Psoas muscle (tissue), 8 donors: ENCODE results near the gene YAF2. TPM values are rescaled to one million over a fixed set of nuclear protein-coding genes. Genes with fewer than 3 reads are reported as not detected.
A peak's percentile ranks its signal among the peaks of the same experiment; 100 is the strongest.

Experiments used
- ATAC-seq, 4 donors: fragments of 200-7000 bp; cut with Tn5 transposase; one replicate each; pipeline ENCODE4 v1.9.1; 2020; ENCODE audit warnings: moderate library complexity in 3 of 4, mild to moderate bottlenecking in 2 of 4
- DNase-seq, 2 donors: peaks; one replicate each; pipeline ENCODE4 v3.0.0-alpha.2; 2020
- H3K27ac ChIP-seq: fragments of 200-600 bp; one replicate; pipeline ENCODE4 v1.8.0; 2022
- H3K27me3 ChIP-seq, 3 donors: fragments of 200-600 bp in 1 of 3; one replicate each; pipeline versions ENCODE4 v1.6.1 to v1.8.0; 2013 to 2022; ENCODE audit warnings: low read length in 2 of 3, mild to moderate bottlenecking in 2 of 3, moderate library complexity in 1 of 3; ENCODE audit not compliant: insufficient read depth in 3 of 3
- H3K36me3 ChIP-seq, 2 donors: fragments of 200-600 bp in 1 of 2; one replicate each; pipeline versions ENCODE4 v1.6.1 to v1.8.0; 2013 to 2022; ENCODE audit warnings: low read depth in 1 of 2, mild to moderate bottlenecking in 1 of 2, moderate library complexity in 1 of 2; ENCODE audit not compliant: insufficient read depth in 1 of 2
- H3K4me1 ChIP-seq: fragments of 200-600 bp; one replicate; pipeline ENCODE4 v1.8.0; 2022
- H3K4me3 ChIP-seq: fragments of 200-600 bp; one replicate; pipeline ENCODE4 v1.8.0; 2022; ENCODE audit warnings: mild to moderate bottlenecking
- H3K9me3 ChIP-seq: fragments of 200-600 bp; one replicate; pipeline ENCODE4 v1.8.0; 2022
- WGBS, 3 donors: extraction: QIAGEN DNeasy Blood & Tissue Kit; methylation state at CpG; one replicate each; pipeline versions ENCODE4 v1.1.6 to v1.1.7; 2013; 5-methylcytosine and 5-hydroxymethylcytosine counted together
- intact Hi-C, 2 donors: fragments of 100-400 bp; cut with DNase I; formaldehyde crosslinking; loops; one replicate each; pipeline versions ENCODE4 v1.11.0 to v1.14.2; 2022
- polyA plus RNA-seq, 3 donors: library from polyadenylated mRNA; stranded (reverse); fragments of 200-250 nt; gene quantifications; one replicate each; pipeline ENCODE4 v1.2.3, GENCODE V29; 2013
- total RNA-seq, 4 donors: library from RNA; stranded (reverse); fragmentation: NEBNext Ultra II Directional in 2 of 4; extraction: Animal tissue kit (Norgen Biotek cat#: 25700) in 2 of 4; gene quantifications; one replicate each; pipeline versions ENCODE4 v1.2.1 to v1.2.4, GENCODE V29; 2021 to 2023
- TF ChIP-seq, protein P1 (sequence below): fragments of 200-600 bp; IDR thresholded peaks from one replicate; pipeline ENCODE4 v1.8.0; 2022; ENCODE audit warnings: antibody characterized with exemption
- donor health status: healthy with polysubstance abuse.
- donor health status: DM: no; HTN: no; CAD: no; lungs with moderate emphysema.
- donor health status: Bipolar disorder and iron deficiency.
- donor health status: healthy.
- donor health status: DM: yes; HTN: yes; CAD: no.
- donor health status: DM: no; HTN: no; CAD: no.
- donor health status: DM: no; HTN: no; CAD: no.
- donor health status: DM: yes; HTN: yes; CAD: no.

The YAF2 gene
- total and polyA plus RNA-seq, 7 donors: 12.2 to 99.2 (median 50.9) TPM

DNA sequence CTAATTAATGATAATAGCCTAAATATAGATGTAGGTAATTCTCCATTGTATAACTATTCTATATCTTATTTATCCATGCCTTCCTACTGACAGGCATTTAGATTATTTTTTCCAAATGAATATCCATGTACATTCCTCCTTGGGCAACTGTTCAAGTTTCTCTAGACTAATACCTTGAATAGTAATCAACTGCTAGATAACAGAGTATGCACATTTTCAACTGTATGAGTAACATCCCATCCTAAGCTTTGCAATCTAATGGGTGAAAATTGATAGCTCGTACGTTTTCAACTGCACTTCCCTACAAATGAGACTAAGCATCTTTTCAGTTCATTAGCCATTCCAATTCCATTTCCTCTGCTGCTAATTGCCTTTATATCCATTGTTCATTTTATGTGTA is 37.0 kb downstream of the YAF2 start:
- 78 to 94% (median 84%) methylated on average over 2 of the region's 2 CpGs for WGBS, 3 donors
- no peak for DNase-seq
- ATAC-seq: no peak
- TF ChIP-seq, protein P1, sequence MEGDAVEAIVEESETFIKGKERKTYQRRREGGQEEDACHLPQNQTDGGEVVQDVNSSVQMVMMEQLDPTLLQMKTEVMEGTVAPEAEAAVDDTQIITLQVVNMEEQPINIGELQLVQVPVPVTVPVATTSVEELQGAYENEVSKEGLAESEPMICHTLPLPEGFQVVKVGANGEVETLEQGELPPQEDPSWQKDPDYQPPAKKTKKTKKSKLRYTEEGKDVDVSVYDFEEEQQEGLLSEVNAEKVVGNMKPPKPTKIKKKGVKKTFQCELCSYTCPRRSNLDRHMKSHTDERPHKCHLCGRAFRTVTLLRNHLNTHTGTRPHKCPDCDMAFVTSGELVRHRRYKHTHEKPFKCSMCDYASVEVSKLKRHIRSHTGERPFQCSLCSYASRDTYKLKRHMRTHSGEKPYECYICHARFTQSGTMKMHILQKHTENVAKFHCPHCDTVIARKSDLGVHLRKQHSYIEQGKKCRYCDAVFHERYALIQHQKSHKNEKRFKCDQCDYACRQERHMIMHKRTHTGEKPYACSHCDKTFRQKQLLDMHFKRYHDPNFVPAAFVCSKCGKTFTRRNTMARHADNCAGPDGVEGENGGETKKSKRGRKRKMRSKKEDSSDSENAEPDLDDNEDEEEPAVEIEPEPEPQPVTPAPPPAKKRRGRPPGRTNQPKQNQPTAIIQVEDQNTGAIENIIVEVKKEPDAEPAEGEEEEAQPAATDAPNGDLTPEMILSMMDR: no peak
- intact Hi-C loops: no loop called here
- no peaks in the 10 kb centered on the region for H3K9me3 ChIP-seq
- no peaks in the 10 kb centered on the region for H3K27me3 ChIP-seq
- no peak overlapping the region for H3K4me3 ChIP-seq
- peaks cover 0 to 12% of the 10 kb centered on the region in 2 donors for H3K36me3 ChIP-seq
- H3K27ac ChIP-seq: no peak overlapping the region
- H3K4me1 ChIP-seq: peaks cover 11% of the 10 kb centered on the region

DNA sequence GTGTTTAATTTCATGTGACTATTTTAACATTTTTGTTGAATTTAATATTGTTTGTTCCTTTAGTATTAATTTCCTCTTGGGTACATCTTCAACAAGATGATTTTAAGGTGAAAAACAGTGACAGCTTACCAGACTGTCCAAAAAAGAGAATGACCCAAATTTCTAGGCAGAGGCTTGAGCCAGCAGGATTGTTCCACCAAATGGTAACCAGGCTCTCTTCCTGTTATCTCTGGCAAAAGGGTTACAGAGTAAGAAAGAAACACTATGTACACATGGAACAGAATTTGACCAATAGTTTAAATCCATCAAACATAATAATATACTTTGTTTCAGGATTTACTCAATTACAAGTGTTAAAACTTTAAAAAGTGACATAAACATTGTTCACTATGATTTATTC is 39.0 kb downstream of the YAF2 start:
- ATAC-seq: no peak
- H3K36me3 ChIP-seq: peaks cover 0 to 12% of the 10 kb centered on the region in 2 donors
- H3K9me3 ChIP-seq: no peaks in the 10 kb centered on the region
- TF ChIP-seq, protein P1: no peak
- intact Hi-C loops: loop anchor here in 1 of 2 donors (5.0 kb wide), 1 partner anchor 33 kb away; no protein-coding TSS in a partner anchor
- no peak overlapping the region for H3K27ac ChIP-seq
- H3K4me3 ChIP-seq: no peak overlapping the region
- H3K4me1 ChIP-seq: peaks cover 11% of the 10 kb centered on the region
- no peaks in the 10 kb centered on the region for H3K27me3 ChIP-seq
- no peak for DNase-seq

DNA sequence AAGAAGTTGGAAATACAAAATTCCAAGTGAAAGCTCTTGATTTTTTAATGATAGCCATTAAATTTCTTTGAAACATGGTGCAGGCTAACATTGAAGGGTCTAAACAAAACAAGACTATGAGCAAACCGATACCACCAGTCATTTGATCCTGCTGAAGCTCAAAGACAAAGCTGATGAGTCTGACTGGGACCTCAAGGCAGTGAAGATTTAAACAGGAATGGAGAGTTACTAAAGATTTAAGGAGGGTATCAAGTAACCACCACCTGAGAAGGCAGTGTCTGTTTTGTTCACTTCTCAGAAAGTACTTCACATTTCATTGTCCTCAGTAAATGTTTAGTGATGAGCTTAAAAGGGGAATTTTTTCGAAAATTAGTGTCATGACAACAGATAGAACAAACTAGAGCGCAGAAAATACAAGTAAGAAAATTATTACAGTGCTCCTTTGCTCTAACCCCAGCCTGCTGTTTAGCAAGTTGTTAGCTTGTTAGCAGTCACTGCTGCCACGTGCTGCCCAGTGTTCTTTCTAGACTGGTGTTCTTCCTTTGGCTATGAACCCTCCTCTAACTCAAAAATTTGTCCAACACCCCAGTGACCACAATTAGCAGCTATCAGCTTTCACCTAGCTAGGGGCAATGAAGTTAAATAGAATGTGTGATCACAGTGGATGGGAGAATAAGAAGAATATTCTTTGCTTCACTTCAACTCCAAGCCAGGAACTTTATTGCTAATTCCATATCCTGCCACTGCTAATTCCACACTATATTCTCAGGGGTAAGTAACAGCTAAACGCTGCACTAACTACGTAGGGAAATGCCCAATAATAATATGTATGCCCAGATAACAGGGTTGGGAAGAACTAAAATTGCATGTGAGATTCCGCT is 41.1 kb downstream of the YAF2 start:
- ATAC-seq (peak in 2 of 4 donors; percentile 58 to 65), DNase-seq (no peak)
- peak overlapping the region; percentile 33 for H3K27ac ChIP-seq
- H3K36me3 ChIP-seq: peaks cover 0 to 28% of the 10 kb centered on the region in 2 donors
- H3K4me3 ChIP-seq: no peak overlapping the region
- no peaks in the 10 kb centered on the region for H3K27me3 ChIP-seq
- peaks cover 11% of the 10 kb centered on the region for H3K4me1 ChIP-seq
- H3K9me3 ChIP-seq: no peaks in the 10 kb centered on the region
- 61 to 65% (median 62%) methylated on average over 7 of the region's 7 CpGs for WGBS, 3 donors
- intact Hi-C loops: loop anchor here in 1 of 2 donors (5.0 kb wide), 1 partner anchor 35 kb away; no protein-coding TSS in a partner anchor
- TF ChIP-seq, protein P1: no peak

DNA sequence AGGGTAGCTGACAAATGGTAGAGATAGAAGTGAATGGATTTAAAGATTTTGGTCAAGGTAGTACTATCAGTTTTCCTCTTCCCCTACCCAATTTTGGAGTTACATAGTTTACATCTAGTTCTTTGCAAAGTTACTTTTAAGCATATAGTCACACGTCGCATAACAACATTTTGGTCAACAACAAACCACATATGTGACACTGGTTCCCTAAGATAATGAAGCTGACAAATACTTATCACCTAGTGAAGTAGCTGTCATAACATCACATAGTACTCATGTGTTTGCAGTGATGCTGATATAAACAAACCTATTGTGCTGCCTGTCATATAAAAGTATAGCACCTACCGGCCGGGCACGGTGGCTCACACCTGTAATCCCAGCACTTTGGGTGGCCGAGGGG is 45.4 kb downstream of the YAF2 start:
- peaks cover 0 to 19% of the 10 kb centered on the region in 2 donors for H3K36me3 ChIP-seq
- no peaks in the 10 kb centered on the region for H3K9me3 ChIP-seq
- H3K4me1 ChIP-seq: peaks cover 21% of the 10 kb centered on the region
- ATAC-seq: no peak
- no peaks in the 10 kb centered on the region for H3K27me3 ChIP-seq
- WGBS, 3 donors: 95 to 98% (median 97%) methylated on average over 6 of the region's 6 CpGs
- TF ChIP-seq, protein P1: no peak
- no peak for DNase-seq
- no peak overlapping the region for H3K4me3 ChIP-seq
- intact Hi-C loops: no loop called here
- no peak overlapping the region for H3K27ac ChIP-seq
